MM.1S (cell line): ENCODE measurements around the gene ROMO1.

Experiments
- CTCF ChIP-seq: fragments of 300-600 bp; sonication (generic); IDR thresholded peaks from 2 replicates; pipeline ENCODE4 v1.5.1; 2016; ENCODE audit warnings: antibody characterized with exemption, low read length, mixed read lengths
- EZH2phosphoT487 ChIP-seq: fragments of 300-600 bp; sonication (generic); IDR thresholded peaks from 2 replicates; pipeline ENCODE4 v1.6.1; 2018; ENCODE audit warnings: antibody characterized with exemption, low read length

DNA sequence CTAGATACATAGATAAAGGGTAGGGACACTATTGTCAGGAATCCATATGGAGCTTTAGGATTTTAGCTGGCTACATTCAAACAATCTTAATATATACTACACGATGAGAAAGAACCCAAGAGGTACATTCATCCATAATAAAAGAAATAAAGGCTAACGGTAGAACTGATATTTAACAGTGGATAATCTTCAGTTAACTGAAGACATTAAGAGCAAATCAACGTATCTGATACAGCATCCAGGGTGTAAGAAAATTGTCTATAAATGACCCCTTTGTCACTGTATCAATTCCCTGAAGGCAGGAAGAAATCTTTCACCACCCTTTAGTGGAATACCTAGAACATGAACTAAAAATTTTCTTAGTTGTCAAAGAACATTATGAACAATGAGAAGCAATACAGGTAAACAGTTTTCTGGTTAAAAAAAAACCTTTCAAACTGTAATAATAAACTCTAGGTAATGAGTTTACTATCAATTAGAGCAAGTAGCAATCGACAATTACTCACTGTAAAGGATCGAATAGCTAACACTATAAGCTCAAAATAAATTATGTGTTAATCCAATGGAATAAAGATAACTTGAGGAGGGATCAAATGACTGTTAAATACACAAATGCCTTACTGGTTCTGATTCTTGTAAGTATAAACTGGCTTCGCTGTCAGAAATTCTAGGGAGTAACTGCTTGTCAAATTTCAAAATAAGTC lies 11.8 kb downstream of the ROMO1 start:
- TF ChIP-seq CTCF: no peak
- no peak for TF ChIP-seq EZH2phosphoT487
